Transverse colon (tissue), 4 donors: ENCODE results near the gene VPS37D.

Experiments
- EP300 ChIP-seq: sonication (generic); formaldehyde crosslinking; IDR thresholded peaks from one replicate; pipeline ENCODE4 v1.6.1; 2017; ENCODE audit warnings: antibody characterized with exemption, low read depth
- POLR2A ChIP-seq: fragments of 450-650 bp; IDR thresholded peaks from one replicate; pipeline ENCODE4 v1.6.1; 2016; ENCODE audit warnings: antibody characterized with exemption, mild to moderate bottlenecking, moderate library complexity
- POLR2AphosphoS5 ChIP-seq, 3 donors: sonication (generic); formaldehyde crosslinking; IDR thresholded peaks; one replicate each; pipeline ENCODE4 v1.6.1; 2016; ENCODE audit warnings: antibody characterized with exemption in 3 of 3
- TF ChIP-seq, protein P1 (sequence below), 5 experiments: fragments of 200-600 bp in 3 of 5; fragments of 450-650 bp in 2 of 5; sonication (generic) in 3 of 5; IDR thresholded peaks; 1 replicate in 2 of 5; 2 replicates in 3 of 5; pipeline ENCODE4 v1.5.1; 2016 to 2017; ENCODE audit warnings: antibody characterized with exemption in 5 of 5, inconsistent platforms in 3 of 5, mild to moderate bottlenecking in 2 of 5, moderate library complexity in 1 of 5

DNA sequence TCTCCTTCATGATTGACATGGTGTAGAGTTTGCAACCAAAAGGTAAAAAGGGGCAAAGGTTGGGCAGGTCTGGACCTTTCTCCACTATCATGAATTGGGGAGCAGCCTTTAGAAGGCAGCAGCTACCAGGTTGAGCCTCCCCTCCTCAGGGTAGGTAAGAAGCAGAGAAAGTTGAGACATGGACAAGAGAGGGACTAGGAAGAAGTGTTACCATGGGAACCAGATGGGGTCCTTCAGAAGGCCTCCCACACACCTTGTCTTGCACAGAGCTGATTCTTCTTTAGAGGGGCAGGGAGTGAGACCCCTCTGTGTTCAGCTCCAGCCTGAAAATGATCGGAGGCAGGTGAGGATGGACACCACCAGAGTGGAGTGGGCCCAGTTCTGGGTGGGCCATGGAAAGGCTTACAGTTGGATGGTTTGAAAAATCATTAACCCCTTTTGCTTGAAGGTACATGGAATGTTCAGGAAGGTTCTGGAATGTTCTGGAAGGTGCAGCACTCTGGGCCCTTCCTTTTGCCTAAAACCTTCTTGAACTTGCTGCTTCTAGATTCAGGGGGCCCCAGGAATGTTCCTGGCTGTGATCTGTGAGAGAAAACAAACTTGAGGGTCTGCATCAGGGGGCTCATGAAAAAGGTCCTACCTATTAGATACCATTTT lies 7.0 kb downstream of the VPS37D start:
- TF ChIP-seq, protein P1, sequence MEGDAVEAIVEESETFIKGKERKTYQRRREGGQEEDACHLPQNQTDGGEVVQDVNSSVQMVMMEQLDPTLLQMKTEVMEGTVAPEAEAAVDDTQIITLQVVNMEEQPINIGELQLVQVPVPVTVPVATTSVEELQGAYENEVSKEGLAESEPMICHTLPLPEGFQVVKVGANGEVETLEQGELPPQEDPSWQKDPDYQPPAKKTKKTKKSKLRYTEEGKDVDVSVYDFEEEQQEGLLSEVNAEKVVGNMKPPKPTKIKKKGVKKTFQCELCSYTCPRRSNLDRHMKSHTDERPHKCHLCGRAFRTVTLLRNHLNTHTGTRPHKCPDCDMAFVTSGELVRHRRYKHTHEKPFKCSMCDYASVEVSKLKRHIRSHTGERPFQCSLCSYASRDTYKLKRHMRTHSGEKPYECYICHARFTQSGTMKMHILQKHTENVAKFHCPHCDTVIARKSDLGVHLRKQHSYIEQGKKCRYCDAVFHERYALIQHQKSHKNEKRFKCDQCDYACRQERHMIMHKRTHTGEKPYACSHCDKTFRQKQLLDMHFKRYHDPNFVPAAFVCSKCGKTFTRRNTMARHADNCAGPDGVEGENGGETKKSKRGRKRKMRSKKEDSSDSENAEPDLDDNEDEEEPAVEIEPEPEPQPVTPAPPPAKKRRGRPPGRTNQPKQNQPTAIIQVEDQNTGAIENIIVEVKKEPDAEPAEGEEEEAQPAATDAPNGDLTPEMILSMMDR (IDR thresholded peaks at IDR 0.05), result no peak
- TF ChIP-seq POLR2AphosphoS5 (IDR thresholded peaks at IDR 0.05) (no peak), EP300 (no peak), POLR2A (no peak)
